ENCODE measurements around the gene TRIM44. TPM values are rescaled to one million over a fixed set of nuclear protein-coding genes. Genes with fewer than 3 reads are reported as not detected.
"Not testable (repeated sequence)": the region's sequence is repeated elsewhere in the genome, so short reads cannot be mapped to it uniquely, and the experiment has no call there.

TRIM44 gene
- total and polyA plus RNA-seq, 4 experiments from 2014 or later = 34.7 to 53.1 (median 48.7) TPM

DNA sequence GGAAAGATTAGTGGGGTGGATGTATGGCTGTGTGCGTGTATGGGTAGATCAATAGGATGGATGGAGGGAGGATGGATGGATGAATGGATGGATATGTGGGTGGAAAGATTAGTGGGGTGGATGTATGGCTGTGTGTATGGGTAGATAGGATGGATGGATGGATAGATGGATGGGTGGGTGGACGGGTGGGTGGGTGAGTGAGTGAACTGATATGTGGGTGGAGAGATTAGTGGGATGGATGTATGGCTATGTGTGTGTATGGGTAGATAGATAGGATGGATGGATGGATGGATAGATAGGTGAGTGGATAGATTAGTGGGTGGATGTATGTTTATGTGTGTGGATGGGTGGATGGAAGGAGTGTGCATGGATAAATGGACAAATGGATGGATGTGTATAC lies 193.7 kb downstream of the TRIM44 start:
- H3K27me3 ChIP-seq (ENCODE audit: insufficient read depth, low read length) = no peaks in the 10 kb centered on the region
- H3K27ac ChIP-seq (ENCODE audit: low read depth, low read length) = no peak overlapping the region
- no peaks in the 10 kb centered on the region for H3K36me3 Mint-ChIP-seq
- no peak overlapping the region for H3K4me3 Mint-ChIP-seq
- H3K4me1 Mint-ChIP-seq = no peaks in the 10 kb centered on the region
- ChIA-PET POLR2A (ENCODE audit: partially characterized antibody) (no interaction called here), CTCF (ENCODE audit: partially characterized antibody) (no interaction called here)
- peaks cover 0 to 2% of the 10 kb centered on the region in 2 donors for H3K27me3 Mint-ChIP-seq
- H3K9me3 ChIP-seq (ENCODE audit: control insufficient read depth in 1 of 2, low read length in 2 of 2) = no peaks in the 10 kb centered on the region
- H3K4me1 ChIP-seq (ENCODE audit: insufficient read depth, low read length) = no peaks in the 10 kb centered on the region
- no peaks in the 10 kb centered on the region for H3K36me3 ChIP-seq (ENCODE audit: insufficient read depth, low read length)
- no peak overlapping the region for H3K27ac Mint-ChIP-seq
- DNase-seq = no peak
- no peaks in the 10 kb centered on the region for H3K9me3 Mint-ChIP-seq
- no peak overlapping the region for H3K4me3 ChIP-seq (ENCODE audit: low read length in 2 of 2)
- intact Hi-C loops (cut with micrococcal nuclease) = no loop called here

DNA sequence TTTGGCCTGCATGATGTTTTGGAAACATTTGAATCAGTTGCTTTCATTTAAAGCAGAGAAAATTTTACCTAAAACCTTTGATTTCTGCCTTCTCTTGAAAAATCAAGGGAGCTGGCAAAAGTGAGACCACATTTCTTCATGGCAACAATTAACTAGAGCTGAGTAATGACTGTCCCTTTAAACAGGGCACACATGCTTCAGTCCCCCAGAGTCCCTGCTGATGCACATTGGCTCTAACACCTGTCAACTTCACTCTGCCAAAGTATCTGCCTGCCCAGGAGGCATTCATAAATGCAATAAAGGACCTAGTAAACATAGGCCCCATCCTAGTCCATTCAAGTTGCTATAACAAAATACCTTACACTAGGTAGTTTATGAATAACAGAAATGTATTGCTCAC lies 194.2 kb downstream of the TRIM44 start:
- Mint-ChIP-seq H3K36me3 (no peaks in the 10 kb centered on the region), H3K4me1 (no peaks in the 10 kb centered on the region), H3K4me3 (no peak overlapping the region), H3K9me3 (no peaks in the 10 kb centered on the region), H3K27ac (no peak overlapping the region), H3K27me3 (peaks cover 0 to 4% of the 10 kb centered on the region in 2 donors)
- Histone ChIP-seq H3K9me3 (ENCODE audit: control insufficient read depth in 1 of 2, low read length in 2 of 2) (no peaks in the 10 kb centered on the region), H3K4me1 (ENCODE audit: insufficient read depth, low read length) (no peaks in the 10 kb centered on the region), H3K27me3 (ENCODE audit: insufficient read depth, low read length) (no peaks in the 10 kb centered on the region), H3K36me3 (ENCODE audit: insufficient read depth, low read length) (no peaks in the 10 kb centered on the region), H3K27ac (ENCODE audit: low read depth, low read length) (no peak overlapping the region), H3K4me3 (ENCODE audit: low read length in 2 of 2) (no peak overlapping the region)
- DNase-seq = no peak
- intact Hi-C loops (cut with micrococcal nuclease) = no loop called here
- POLR2A ChIA-PET (ENCODE audit: partially characterized antibody) = no interaction called here
- CTCF ChIA-PET (ENCODE audit: partially characterized antibody) = no interaction called here

DNA sequence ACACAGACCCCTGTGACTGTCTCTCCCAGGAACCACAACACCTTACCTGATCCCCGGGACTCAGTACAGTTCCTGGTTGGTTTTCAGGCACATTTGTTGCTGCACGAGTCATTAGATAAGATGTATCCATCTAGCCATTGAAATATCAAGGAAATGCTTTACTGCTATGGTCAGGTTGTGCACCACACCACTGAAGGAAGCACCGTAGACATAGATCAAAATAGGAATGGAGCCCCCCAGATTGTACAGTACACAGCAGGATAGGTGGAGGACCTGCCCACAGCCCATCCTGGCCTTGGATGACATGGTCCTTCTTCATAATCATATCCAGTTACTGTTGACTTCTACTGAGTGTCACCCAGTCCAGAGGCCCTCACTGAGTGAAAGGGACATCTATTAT lies 195.3 kb downstream of the TRIM44 start:
- DNase-seq = no peak
- Histone ChIP-seq H3K4me1 (ENCODE audit: insufficient read depth, low read length) (no peaks in the 10 kb centered on the region), H3K27me3 (ENCODE audit: insufficient read depth, low read length) (no peaks in the 10 kb centered on the region), H3K9me3 (ENCODE audit: control insufficient read depth in 1 of 2, low read length in 2 of 2) (no peaks in the 10 kb centered on the region), H3K27ac (ENCODE audit: low read depth, low read length) (no peak overlapping the region), H3K36me3 (ENCODE audit: insufficient read depth, low read length) (no peaks in the 10 kb centered on the region), H3K4me3 (ENCODE audit: low read length in 2 of 2) (no peak overlapping the region)
- Mint-ChIP-seq H3K4me1 (no peaks in the 10 kb centered on the region), H3K4me3 (no peak overlapping the region), H3K36me3 (no peaks in the 10 kb centered on the region), H3K9me3 (peaks cover 0 to under 1% (median 0%) of the 10 kb centered on the region in 8 donors), H3K27ac (no peak overlapping the region), H3K27me3 (peaks cover 0 to 3% of the 10 kb centered on the region in 2 donors)
- POLR2A ChIA-PET (ENCODE audit: partially characterized antibody) = no interaction called here
- CTCF ChIA-PET (ENCODE audit: partially characterized antibody) = no interaction called here
- intact Hi-C loops (cut with micrococcal nuclease) = no loop called here

DNA sequence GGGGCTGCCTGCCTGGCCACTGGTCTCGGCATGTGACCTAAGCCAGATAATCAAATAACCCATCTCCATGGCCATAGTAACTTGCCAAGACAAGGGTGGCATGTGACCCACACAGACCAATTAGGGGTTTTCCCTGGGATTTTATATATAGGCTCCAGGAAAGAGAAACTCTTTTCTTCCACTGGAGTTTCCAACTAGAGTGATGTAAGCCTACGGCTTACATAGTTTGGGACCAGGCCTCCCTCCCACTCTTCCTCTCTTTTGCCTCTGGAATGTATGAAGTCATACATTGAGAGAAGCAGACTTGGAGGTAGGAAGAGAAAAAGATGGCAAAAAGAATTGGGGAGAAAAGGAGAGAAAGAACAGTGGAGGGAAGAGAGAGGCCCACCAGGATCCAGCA lies 196.7 kb downstream of the TRIM44 start:
- ChIA-PET CTCF (ENCODE audit: partially characterized antibody) (no interaction called here), POLR2A (ENCODE audit: partially characterized antibody) (no interaction called here)
- Mint-ChIP-seq H3K27ac (no peak overlapping the region), H3K4me1 (no peaks in the 10 kb centered on the region), H3K9me3 (peaks cover 0 to 7% (median 2%) of the 10 kb centered on the region in 8 donors), H3K36me3 (no peaks in the 10 kb centered on the region), H3K27me3 (peaks cover 0 to 9% of the 10 kb centered on the region in 2 donors), H3K4me3 (no peak overlapping the region)
- no peak for DNase-seq
- Histone ChIP-seq H3K4me1 (ENCODE audit: insufficient read depth, low read length) (no peaks in the 10 kb centered on the region), H3K36me3 (ENCODE audit: insufficient read depth, low read length) (no peaks in the 10 kb centered on the region), H3K9me3 (ENCODE audit: control insufficient read depth in 1 of 2, low read length in 2 of 2) (no peaks in the 10 kb centered on the region), H3K27ac (ENCODE audit: low read depth, low read length) (no peak overlapping the region), H3K27me3 (ENCODE audit: insufficient read depth, low read length) (no peaks in the 10 kb centered on the region), H3K4me3 (ENCODE audit: low read length in 2 of 2) (no peak overlapping the region)
- intact Hi-C loops (cut with micrococcal nuclease) = no loop called here

DNA sequence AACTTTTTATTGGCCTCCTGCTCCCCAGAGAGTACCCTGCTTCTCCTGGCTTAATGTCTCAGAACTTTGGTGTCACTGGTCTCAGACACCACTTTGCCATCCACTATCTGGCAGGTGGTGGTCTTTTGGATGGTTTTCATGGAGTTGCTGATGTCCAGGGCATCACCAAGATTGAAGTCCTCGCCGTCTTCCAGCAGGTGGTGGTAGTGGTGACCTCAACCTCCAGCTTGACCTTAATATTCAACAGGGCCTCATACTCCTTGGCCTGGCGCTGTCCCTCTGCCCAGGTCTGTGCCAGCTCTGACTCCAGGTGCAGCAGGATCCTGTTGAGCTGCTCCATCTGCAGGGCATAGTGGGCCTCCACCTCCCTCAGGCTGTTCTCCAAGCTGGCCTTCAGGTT lies 197.6 kb downstream of the TRIM44 start:
- intact Hi-C loops (cut with micrococcal nuclease); H3K27ac Mint-ChIP-seq; H3K4me3 Mint-ChIP-seq: not testable (repeated sequence)

DNA sequence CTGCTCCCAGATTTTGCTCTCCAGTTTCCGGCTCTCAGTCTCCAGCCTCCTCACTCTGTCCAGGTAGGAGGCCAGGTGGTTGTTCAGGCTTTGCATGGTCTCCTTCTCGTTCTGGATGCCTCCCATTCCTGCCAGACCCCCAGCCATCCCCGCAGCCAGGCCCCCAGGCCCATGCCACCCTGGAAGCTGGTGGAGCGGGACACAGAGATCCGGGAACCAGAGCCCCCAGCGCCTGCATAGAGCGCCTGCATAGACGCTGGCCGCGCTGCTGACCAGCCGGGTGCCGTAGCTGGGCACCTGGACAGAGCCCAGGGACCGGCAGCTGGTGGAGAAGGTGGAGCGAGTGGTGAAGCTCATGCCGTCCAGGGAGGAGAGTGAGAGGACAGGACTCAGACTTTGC lies 198.6 kb downstream of the TRIM44 start:
- H3K4me1 ChIP-seq (ENCODE audit: insufficient read depth, low read length) = no peaks in the 10 kb centered on the region
- Mint-ChIP-seq H3K4me3 (no peak overlapping the region), H3K27me3 (peaks cover 0 to 9% of the 10 kb centered on the region in 2 donors), H3K36me3 (no peaks in the 10 kb centered on the region), H3K4me1 (no peaks in the 10 kb centered on the region), H3K9me3 (peaks cover 0 to 17% (median 5%) of the 10 kb centered on the region in 8 donors), H3K27ac (no peak overlapping the region)
- POLR2A ChIA-PET (ENCODE audit: partially characterized antibody) = no interaction called here
- CTCF ChIA-PET (ENCODE audit: partially characterized antibody) = interaction anchor here (0.6 to 1.0 kb wide), 2 partner anchors 11 to 30 kb away, joined by 3 to 4 read pairs; no protein-coding TSS in a partner anchor
- no peak for DNase-seq
- H3K36me3 ChIP-seq (ENCODE audit: insufficient read depth, low read length) = no peaks in the 10 kb centered on the region
- no peak overlapping the region for H3K27ac ChIP-seq (ENCODE audit: low read depth, low read length)
- no peaks in the 10 kb centered on the region for H3K27me3 ChIP-seq (ENCODE audit: insufficient read depth, low read length)
- no peaks in the 10 kb centered on the region for H3K9me3 ChIP-seq (ENCODE audit: control insufficient read depth in 1 of 2, low read length in 2 of 2)
- no peak overlapping the region for H3K4me3 ChIP-seq (ENCODE audit: low read length in 2 of 2)
- intact Hi-C loops (cut with micrococcal nuclease) = no loop called here

More for the DNA sequence above, 197.6 kb downstream of the TRIM44 start:
- H3K9me3 ChIP-seq (ENCODE audit: control insufficient read depth in 1 of 2, low read length in 2 of 2); H3K36me3 ChIP-seq (ENCODE audit: insufficient read depth, low read length); H3K4me1 ChIP-seq (ENCODE audit: insufficient read depth, low read length); H3K36me3 Mint-ChIP-seq; H3K27me3 ChIP-seq (ENCODE audit: insufficient read depth, low read length); H3K27me3 Mint-ChIP-seq; H3K4me1 Mint-ChIP-seq; H3K4me3 ChIP-seq (ENCODE audit: low read length in 2 of 2); POLR2A ChIA-PET (ENCODE audit: partially characterized antibody); H3K27ac ChIP-seq (ENCODE audit: low read depth, low read length); DNase-seq: not testable (repeated sequence)
- CTCF ChIA-PET (ENCODE audit: partially characterized antibody) = interaction anchor here (0.6 to 1.2 kb wide), 2 partner anchors 21 to 37 kb away, joined by 3 to 4 read pairs; no protein-coding TSS in a partner anchor
- peaks cover 0 to 16% (median 4%) of the 10 kb centered on the region in 8 donors for H3K9me3 Mint-ChIP-seq

DNA sequence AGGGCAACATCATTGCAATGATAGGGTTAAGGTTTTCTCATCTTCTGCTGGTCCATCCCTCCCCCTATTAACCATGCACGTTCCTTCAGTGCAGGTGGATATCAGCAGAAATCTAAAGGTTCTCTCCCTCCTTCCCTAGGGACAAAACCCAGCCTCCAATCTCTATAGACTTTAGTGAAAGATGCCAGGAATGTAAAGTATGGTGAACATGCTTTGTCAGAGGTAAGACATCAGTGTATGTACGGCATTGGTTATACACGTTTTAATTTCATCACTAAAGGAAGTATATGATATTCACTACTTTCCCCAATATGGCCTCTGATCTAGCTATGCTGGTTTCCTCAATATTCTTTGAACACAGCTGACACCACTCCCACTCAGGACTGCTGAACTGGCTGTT lies 200.1 kb downstream of the TRIM44 start:
- Histone ChIP-seq H3K36me3 (ENCODE audit: insufficient read depth, low read length) (no peaks in the 10 kb centered on the region), H3K4me1 (ENCODE audit: insufficient read depth, low read length) (no peaks in the 10 kb centered on the region), H3K4me3 (ENCODE audit: low read length in 2 of 2) (no peak overlapping the region), H3K9me3 (ENCODE audit: control insufficient read depth in 1 of 2, low read length in 2 of 2) (no peaks in the 10 kb centered on the region), H3K27ac (ENCODE audit: low read depth, low read length) (no peak overlapping the region), H3K27me3 (ENCODE audit: insufficient read depth, low read length) (no peaks in the 10 kb centered on the region)
- ChIA-PET POLR2A (ENCODE audit: partially characterized antibody) (no interaction called here), CTCF (ENCODE audit: partially characterized antibody) (no interaction called here)
- Mint-ChIP-seq H3K36me3 (no peaks in the 10 kb centered on the region), H3K9me3 (peaks cover 2 to 27% (median 10%) of the 10 kb centered on the region in 8 donors), H3K27ac (no peak overlapping the region), H3K4me3 (no peak overlapping the region), H3K4me1 (no peaks in the 10 kb centered on the region), H3K27me3 (peaks cover 0 to 9% of the 10 kb centered on the region in 2 donors)
- intact Hi-C loops (cut with micrococcal nuclease) = no loop called here
- DNase-seq = no peak

DNA sequence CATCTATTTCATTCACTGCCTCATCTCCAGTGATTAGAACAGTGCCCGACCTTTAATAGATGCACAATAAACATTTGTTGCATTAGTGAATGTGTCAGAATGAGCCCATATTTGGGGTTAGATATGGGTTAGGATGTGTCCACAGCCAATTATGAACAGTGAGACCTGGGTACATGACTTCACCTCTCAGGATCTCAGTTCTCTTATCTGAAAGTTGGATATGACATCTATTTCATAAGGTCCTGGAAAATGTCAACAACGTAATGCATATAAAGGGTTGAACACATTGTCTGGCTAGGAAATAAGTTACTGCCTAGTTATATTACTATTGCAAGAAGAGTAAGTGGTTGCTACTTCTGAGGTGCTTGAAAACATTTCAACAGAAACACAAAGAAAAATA lies 201.6 kb downstream of the TRIM44 start:
- no peak for DNase-seq
- intact Hi-C loops (cut with micrococcal nuclease) = no loop called here
- H3K4me1 Mint-ChIP-seq = no peaks in the 10 kb centered on the region
- H3K36me3 Mint-ChIP-seq = peaks cover 0 to 8% of the 10 kb centered on the region in 2 donors
- Histone ChIP-seq H3K4me3 (ENCODE audit: low read length in 2 of 2) (no peak overlapping the region), H3K27ac (ENCODE audit: low read depth, low read length) (no peak overlapping the region), H3K27me3 (ENCODE audit: insufficient read depth, low read length) (no peaks in the 10 kb centered on the region), H3K9me3 (ENCODE audit: control insufficient read depth in 1 of 2, low read length in 2 of 2) (peaks cover 0 to 3% of the 10 kb centered on the region in 2 donors), H3K36me3 (ENCODE audit: insufficient read depth, low read length) (no peaks in the 10 kb centered on the region), H3K4me1 (ENCODE audit: insufficient read depth, low read length) (no peaks in the 10 kb centered on the region)
- POLR2A ChIA-PET (ENCODE audit: partially characterized antibody) = no interaction called here
- H3K9me3 Mint-ChIP-seq = peaks cover 6 to 41% (median 21%) of the 10 kb centered on the region in 8 donors
- peaks cover 0 to 9% of the 10 kb centered on the region in 2 donors for H3K27me3 Mint-ChIP-seq
- CTCF ChIA-PET (ENCODE audit: partially characterized antibody) = no interaction called here
- H3K4me3 Mint-ChIP-seq = no peak overlapping the region
- no peak overlapping the region for H3K27ac Mint-ChIP-seq
